ENCODE results near the gene RAB11B. TPM values are rescaled to one million over a fixed set of nuclear protein-coding genes. Genes with fewer than 3 reads are reported as not detected.
A peak's percentile ranks its signal among the peaks of the same experiment; 100 is the strongest.

The RAB11B gene
- total and polyA plus RNA-seq, 9 of the 15 experiments (the other 6 are each of a cell fraction or from before 2014, with no cell fraction given), result 0.74 to 71.0 (median 13.8) TPM

DNA sequence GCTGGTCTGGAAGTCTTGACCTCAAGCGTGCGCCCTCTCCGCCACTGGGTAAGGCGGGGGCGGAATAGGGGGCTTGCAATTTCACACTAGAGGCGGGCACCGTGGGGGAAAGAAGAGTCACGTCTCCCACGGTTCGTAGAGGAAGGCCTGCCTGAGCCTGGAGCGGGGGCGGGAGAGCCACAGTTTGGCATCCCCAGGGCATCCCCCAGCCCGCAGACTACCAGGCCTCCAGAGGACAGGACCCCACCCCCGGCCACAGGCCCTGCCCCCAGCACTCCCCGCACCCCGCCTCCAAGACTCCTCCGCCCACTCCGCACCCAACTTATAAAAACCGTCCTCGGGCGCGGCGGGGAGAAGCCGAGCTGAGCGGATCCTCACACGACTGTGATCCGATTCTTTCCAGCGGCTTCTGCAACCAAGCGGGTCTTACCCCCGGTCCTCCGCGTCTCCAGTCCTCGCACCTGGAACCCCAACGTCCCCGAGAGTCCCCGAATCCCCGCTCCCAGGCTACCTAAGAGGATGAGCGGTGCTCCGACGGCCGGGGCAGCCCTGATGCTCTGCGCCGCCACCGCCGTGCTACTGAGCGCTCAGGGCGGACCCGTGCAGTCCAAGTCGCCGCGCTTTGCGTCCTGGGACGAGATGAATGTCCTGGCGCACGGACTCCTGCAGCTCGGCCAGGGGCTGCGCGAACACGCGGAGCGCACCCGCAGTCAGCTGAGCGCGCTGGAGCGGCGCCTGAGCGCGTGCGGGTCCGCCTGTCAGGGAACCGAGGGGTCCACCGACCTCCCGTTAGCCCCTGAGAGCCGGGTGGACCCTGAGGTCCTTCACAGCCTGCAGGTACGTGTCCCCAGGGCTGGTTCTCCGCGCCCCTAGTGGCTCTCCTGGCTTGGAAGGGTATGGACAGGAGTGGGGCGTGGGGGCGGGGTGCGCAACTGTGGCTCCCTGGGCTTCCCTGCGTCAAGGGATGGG, 26.1 kb upstream of the RAB11B start, which contains the start of gene ANGPTL4 (continued):
- TF ChIP-seq PHF8 (IDR thresholded peaks at IDR 0.05; ENCODE audit: borderline replicate concordance, low read length) (peak; percentile 49; the same call in 1 of the 2 replicates), GATAD2A (IDR thresholded peaks at IDR 0.05) (no peak), MTA2 (IDR thresholded peaks at IDR 0.05; ENCODE audit: low read depth) (no peak), EGR1 (conservative IDR thresholded peaks at IDR 0.05) (peak; percentile 90), RBM15 (IDR thresholded peaks at IDR 0.05; ENCODE audit: insufficient read depth, low read length) (no peak), EWSR1 (IDR thresholded peaks at IDR 0.05; ENCODE audit: borderline replicate concordance, low read depth, partially characterized antibody) (no peak), FOXA1 (IDR thresholded peaks at IDR 0.05; ENCODE audit: borderline replicate concordance) (no peak), TBP (optimal IDR thresholded peaks at IDR 0.05; ENCODE audit: low read depth, low read length) (peak; percentile 18), ZNF431 (CRISPR knock-in tag; IDR thresholded peaks at IDR 0.05) (no peak), HDAC2 (IDR thresholded peaks at IDR 0.05) (0 out of 2 replicates have a peak, but pooled peaks have one; percentile 25), CREM (IDR thresholded peaks at IDR 0.05; ENCODE audit: low read depth) (no peak), GATA2 (CRISPR knock-in tag; IDR thresholded peaks at IDR 0.05) (no peak), CREB1 (IDR thresholded peaks at IDR 0.05) (no peak), CREB1 (CRISPR knock-in tag; IDR thresholded peaks at IDR 0.05) (peak; percentile 29; the same call in 1 of the 2 replicates), YY1 (IDR thresholded peaks at IDR 0.05; ENCODE audit: borderline replicate concordance in 1 of 3, control insufficient read depth in 1 of 3, extremely low read depth in 1 of 3, insufficient read depth in 3 of 3, insufficient read length in 1 of 3, insufficient replicate concordance in 2 of 3, low read depth in 1 of 3, low read length in 2 of 3) (peak in 2 of 3 experiments; percentile 1 to 6), ZBED1 (IDR thresholded peaks at IDR 0.05) (no peak), ZNF175 (CRISPR knock-in tag; IDR thresholded peaks at IDR 0.05; ENCODE audit: low read depth) (no peak), NCOA6 (IDR thresholded peaks at IDR 0.05) (peak; percentile 62; the same call in 1 of the 2 replicates), POLR2A (conservative IDR thresholded peaks at IDR 0.05) (0 out of 2 replicates have a peak, but pooled peaks have one; percentile 23), ZNF589 (CRISPR knock-in tag; IDR thresholded peaks at IDR 0.05; ENCODE audit: low read depth) (no peak), PHF20 (IDR thresholded peaks at IDR 0.05; ENCODE audit: partially characterized antibody) (peak; percentile 39), MECOM (CRISPR knock-in tag; IDR thresholded peaks at IDR 0.05) (no peak)
- TF ChIP-seq, protein P1, sequence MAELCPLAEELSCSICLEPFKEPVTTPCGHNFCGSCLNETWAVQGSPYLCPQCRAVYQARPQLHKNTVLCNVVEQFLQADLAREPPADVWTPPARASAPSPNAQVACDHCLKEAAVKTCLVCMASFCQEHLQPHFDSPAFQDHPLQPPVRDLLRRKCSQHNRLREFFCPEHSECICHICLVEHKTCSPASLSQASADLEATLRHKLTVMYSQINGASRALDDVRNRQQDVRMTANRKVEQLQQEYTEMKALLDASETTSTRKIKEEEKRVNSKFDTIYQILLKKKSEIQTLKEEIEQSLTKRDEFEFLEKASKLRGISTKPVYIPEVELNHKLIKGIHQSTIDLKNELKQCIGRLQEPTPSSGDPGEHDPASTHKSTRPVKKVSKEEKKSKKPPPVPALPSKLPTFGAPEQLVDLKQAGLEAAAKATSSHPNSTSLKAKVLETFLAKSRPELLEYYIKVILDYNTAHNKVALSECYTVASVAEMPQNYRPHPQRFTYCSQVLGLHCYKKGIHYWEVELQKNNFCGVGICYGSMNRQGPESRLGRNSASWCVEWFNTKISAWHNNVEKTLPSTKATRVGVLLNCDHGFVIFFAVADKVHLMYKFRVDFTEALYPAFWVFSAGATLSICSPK (IDR thresholded peaks at IDR 0.05; ENCODE audit: borderline replicate concordance), result no peak
- TF ChIP-seq, protein P2, sequence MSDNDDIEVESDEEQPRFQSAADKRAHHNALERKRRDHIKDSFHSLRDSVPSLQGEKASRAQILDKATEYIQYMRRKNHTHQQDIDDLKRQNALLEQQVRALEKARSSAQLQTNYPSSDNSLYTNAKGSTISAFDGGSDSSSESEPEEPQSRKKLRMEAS (CRISPR knock-in tag; IDR thresholded peaks at IDR 0.05), result peak; percentile 78
- TF ChIP-seq, protein P3, sequence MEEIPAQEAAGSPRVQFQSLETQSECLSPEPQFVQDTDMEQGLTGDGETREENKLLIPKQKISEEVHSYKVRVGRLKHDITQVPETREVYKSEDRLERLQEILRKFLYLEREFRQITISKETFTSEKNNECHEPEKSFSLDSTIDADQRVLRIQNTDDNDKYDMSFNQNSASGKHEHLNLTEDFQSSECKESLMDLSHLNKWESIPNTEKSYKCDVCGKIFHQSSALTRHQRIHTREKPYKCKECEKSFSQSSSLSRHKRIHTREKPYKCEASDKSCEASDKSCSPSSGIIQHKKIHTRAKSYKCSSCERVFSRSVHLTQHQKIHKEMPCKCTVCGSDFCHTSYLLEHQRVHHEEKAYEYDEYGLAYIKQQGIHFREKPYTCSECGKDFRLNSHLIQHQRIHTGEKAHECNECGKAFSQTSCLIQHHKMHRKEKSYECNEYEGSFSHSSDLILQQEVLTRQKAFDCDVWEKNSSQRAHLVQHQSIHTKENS (CRISPR knock-in tag; IDR thresholded peaks at IDR 0.05), result no peak

Measured in K562 (cell line).